Ureter (tissue), 1 donor: ENCODE measurements around the gene PLPP7. TPM values are rescaled to one million over a fixed set of nuclear protein-coding genes. Genes with fewer than 3 reads are reported as not detected.
"Not testable (repeated sequence)": the region's sequence is repeated elsewhere in the genome, so short reads cannot be mapped to it uniquely, and the experiment has no call there.

Source experiments
- DNase-seq: peaks from one replicate; pipeline ENCODE4 v3.0.0-alpha.2; 2020; ENCODE audit warnings: low spot score
- total RNA-seq: library from RNA; stranded (reverse); gene quantifications from one replicate; pipeline ENCODE4 v1.2.4, GENCODE V29; 2023
- donor health status: DM: yes; HTN: yes; CAD: no.

PLPP7 gene
- total RNA-seq, 1 donor from 2014 or later, result 3.9 TPM

DNA sequence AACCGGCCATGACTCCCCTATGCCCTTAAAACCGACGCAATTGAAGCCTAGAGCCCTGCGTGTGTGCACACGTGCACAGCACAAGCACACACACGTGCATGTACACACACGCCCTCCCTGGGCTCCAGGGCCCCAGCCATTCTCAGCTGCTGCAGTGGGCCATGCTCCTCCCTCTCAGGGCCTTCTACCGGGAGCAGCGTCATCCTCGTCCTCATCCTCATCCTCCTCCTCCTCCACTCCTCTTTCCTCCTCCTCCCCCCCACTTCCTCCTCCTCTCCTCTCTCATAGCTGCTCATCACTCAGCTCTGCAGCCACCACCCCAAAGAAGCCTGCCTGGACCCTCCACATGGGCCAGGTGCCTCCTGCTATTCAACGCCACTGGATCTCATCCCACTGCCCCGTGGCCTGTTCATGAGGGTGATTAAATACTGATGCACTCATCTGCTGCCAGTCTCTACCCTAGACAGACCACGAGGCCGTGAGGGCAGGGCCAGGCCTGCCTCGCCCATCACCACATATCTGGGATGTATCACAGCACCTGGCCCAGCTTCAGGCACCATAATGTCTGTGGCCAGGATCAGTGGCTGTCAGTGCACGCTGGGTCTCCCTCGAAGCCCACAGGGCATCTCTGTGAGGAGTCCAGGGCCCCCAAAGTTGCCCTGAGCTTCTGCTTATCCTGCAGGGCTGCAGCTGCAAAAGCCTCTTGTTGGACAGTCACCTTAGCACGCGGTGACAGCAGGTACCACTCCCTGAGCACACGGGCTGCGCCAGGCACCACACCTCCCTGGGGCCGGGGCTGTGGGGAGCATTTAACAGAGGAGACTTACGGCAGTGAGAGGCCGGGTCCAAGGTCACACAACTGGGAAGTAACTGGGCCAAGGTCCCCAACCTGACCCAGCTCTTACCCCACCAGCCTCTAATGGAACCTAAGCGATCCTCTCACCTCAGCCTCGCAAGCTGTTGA is 23.0 kb upstream of the PLPP7 start:
- DNase-seq, result no peak

DNA sequence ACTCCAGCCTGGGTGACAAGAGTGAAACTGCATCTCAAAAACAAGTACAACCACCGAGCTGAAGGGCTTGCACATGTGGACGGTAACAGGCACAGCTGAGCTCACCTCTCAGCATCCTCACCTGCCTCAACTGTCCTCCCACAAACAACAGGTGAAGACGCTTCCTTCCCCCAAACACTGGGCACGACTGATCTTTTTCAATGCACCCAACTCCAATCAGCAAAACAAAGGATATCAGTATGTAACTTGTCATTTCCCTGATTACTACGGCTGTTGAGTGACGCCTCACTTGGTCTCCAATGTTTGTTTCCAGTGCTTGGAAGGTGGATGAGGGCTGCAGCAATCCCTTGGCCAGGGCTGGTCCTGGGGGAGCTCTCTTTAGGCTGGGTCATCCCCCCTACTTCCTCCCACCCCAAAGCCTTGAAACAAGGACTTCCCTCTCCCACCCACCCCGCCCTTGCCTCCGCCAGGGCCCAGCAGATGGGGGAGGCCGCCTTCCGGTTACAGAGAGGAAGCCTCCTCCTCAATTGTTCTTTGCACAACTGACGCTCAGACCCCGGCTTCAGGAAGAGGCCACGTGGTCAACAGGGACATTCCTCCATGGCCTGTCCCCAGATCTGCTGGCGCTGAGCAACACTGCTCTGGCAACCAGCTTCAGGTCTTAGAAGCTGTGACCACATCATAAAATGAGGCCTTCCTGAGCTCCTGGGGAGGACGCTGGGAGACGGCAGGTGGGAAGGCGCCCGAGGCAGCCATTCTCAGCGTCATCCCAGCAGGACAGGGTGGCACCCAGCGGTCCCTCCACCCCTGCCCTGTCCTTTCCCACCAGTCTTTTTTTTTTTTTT is 19.1 kb upstream of the PLPP7 start:
- no peak for DNase-seq

DNA sequence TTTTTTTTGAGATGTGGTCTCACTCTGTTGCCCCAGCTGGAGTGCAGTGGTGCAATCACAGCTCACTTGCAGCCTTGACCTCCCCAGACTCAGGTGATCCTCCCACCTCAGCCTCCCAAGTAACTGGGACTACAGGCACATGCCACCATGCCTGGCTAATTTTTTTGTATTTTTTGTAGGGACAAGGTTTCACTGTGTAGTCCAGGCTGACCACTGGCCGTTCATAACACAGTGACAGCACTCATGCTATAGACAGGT is 18.6 kb upstream of the PLPP7 start:
- DNase-seq, result not testable (repeated sequence)

DNA sequence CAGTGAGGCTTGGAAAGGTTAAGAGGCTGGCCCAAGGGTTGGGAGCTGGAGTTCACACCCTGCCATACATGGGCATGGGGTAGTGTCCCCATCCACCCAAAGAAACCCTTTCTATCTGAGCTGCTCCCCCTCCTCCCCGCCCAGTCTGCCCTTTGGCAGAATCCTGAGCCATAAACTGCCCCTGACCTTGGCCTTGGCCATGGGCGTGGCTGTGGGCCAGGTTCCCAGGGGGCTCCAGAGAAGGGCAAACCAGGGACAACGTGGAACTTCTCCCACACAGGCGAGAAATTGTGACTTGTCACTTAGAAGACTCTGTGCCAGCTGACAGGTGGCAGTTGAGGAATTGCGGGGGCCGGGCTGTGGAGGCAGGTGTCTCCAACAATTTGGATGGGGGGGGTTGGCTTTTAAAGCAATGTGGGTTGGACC is 18.0 kb upstream of the PLPP7 start:
- DNase-seq, result no peak

DNA sequence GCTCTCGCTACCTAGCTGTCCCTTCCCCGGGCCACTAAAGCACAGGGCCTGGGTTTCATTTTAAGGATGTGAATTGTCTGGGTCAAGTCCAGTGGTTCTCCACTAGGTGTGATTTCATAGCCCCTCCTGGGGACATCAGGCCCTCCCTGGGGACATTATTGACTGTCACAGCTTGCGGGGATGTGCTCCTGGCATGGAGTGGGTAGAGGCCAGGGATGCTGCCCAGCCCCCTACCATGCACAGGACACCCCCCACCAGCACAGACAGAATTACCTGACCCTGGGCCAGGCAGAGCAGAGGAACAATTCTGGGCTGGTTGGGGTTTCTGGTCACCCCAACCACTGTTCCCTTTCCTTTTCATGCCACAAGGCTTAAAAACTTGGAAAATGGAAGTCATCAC is 17.3 kb upstream of the PLPP7 start:
- DNase-seq, result no peak

DNA sequence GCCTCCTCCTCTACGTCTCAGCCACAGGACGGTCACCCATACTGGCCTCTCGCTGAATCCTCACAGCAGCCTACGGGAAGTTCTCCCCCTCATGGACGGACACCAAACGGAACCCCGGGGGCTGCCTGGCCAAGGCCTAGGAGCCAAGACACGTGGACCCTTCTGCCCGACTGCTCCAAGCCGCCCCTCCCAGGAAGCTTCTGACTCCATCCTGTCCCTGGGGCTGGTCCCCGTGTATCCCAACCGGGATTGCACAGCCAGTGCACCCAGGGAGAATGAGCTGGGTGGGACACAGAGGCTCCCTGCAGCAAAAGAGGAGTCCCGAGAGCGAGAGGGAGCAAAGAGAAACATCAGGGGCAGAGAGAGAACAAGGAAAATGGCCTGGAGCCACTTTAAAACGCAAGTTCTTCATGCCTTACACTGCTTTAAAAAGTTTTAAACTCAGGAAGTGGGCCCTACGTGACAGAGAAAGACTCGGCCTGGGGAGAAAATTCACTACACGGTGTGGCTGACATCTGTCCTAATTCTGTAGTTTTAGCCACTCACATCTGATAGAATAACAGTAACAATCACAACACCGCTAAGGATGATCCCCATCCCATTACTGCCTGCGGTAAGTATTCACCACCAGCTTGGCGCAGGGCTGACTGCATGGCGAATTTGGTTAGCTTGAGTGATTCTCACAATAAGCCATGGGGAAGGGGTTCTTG is 16.2 kb upstream of the PLPP7 start:
- DNase-seq, result no peak

DNA sequence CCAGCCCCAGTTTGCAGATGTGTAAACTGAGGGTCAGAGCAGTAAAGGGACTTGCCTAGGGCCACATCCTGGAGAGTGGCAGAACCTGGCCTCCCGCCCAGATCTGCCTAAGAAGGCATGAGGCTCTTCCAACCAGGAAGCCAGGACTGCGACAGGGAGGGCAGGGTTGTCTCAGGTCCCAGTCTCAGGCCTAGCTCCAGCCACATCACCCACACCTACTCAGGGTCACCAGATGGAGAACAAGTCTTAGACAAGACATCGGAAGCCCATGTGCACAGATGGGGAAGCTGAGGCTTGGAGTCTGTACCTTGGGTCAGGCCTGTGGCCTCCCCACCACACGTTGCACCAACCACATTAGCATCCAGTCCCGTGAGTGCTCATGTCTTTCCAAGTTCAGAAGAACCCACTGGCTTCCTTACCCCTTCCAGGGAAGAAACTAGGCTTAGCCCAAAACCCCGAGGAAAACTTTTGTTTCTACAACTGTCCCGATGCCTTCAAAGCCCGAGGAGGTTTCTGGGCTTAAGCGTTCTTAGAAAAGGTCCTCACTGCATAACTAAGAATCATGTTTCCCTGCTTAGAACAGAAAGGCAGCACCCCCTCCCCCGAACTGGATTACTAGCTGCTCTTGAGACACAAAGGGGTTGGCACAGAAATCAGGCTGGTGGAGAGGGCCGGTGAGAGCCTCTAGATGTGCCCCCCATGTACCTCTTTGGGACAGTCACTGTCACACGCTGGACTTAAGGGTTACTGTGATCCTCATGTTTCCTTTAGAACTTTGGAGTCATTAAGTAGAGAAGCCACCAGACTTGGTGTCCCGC is 15.5 kb upstream of the PLPP7 start:
- no peak for DNase-seq

DNA sequence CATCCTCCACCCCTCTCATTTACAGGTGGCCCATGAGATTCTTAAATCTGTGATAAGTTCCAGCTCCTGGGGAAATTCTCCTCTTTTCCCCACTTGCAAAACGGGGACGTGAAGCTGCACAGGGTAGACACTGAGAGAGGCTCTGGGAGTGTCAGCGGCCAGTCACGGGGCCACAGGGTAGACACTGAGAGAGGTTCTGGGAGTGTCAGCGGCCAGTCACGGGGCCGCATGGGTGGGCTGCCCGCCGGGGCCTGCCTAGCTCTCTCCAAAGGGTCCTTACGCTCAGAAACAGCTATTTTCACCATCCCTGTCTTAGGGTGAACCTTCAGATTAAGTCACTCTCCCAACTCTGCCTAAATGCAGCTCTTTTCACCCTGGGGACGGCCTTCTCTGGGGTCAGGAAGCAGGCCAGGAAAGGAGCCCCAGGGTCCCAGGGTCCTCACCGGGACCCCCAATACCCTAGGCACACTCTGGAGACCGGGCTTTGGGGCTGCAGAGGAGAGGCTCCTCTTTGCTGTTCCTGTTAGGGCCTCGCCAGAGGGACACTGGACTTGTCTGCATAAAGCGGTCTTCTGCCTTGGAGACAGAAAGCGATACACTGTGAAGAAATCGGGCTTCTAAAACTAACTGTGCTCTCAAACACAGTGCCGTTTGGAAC is 14.7 kb upstream of the PLPP7 start:
- no peak for DNase-seq

DNA sequence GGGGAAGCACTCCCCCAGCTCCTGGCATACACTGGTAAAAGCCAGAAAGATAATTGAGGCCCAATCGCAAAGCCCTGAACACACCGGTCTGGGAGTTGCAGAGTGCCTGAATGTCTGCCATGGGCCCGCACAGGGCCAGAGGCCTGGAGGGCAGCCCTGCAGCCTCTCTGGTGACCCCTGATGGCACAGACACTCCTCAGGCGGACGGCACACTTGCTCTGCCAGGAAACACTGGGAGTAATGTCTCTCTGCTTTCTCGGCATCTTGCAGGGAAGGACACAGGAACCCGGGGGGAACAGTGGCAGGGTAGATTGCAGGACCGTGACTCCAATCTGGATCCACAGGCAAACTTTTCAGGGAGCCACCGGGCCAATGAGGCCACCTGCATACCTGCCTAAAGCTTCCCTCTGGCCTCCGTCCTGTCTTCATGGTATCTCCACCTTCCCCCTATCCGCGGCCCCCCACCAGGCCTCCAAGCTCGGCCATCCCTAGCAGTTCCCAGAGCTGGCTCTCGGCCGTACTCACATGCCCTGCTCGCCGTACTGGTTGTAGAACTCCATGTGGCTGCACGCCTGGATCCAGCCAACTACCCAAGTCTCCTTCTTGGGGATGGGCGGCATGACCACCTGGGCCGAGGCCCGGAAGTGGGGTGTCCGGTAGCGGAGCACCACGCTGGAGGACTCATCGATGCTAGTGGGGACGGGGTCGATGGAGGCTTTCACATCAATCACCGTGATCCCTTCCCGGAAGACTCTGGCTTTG is 14.0 kb upstream of the PLPP7 start:
- no peak for DNase-seq

DNA sequence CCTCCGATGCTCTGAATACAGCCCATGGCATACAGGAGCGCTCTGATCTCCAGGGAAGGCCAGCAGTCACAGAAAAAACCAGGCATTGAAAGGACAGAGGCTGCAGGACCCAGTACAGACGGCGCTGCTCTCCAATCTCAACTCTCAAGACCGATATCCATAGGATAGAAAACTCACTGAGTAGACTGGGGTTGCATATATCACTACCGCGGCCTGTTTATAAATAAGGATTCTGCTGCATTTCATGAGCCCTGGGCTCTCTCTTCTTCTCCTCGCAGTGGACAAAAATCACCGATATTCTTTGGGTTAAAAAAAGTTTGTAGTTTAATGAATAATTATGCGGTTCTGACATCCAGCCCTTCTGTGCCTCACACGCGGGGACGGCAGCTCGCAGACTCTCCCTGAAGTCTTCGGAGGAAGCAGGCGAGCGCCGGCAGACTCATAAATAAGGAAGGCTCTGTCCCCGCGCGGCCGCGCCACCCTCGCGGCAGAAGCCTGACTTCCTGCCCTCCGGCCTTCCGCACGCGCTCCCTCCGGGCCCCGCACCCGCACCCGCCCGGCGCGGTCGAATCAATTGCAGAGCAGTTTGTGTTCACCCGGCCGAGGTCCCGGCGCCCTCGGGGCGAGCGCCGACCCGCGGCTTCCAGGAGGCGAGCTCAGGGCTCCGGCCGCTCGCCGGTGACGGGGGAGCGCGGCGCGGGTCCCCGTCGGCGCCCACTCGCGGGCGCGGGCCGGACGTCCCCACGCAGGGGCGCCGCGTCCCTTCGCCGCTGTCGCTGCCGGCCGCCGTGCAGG is 13.2 kb upstream of the PLPP7 start, which contains the start of gene FAM78A:
FAM78A (minus strand) TSS at position 417 of the 795 bp plus-strand sequence; CDS start at position 86, 331 bp downstream.
- DNase-seq, result no peak

DNA sequence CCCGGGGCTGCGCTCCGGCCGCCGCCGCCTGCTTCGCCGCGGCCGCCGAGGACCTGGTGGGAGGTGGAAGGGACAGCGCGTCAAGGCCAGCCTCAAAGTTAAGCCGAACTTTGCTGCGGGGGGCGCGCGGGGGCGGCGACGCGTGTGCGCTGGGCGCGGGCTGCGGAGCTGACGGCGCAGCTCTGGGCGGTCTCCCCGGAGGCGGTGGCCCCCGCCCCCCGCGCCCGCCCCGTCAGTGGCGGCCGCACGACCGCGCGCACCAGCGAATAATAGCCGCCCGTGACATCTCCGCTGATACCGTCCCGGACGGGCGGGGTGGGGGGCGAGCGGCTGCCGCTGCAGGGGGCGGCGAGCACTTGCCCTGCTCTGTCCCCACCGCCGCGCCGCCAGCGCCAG is 12.6 kb upstream of the PLPP7 start:
- no peak for DNase-seq

DNA sequence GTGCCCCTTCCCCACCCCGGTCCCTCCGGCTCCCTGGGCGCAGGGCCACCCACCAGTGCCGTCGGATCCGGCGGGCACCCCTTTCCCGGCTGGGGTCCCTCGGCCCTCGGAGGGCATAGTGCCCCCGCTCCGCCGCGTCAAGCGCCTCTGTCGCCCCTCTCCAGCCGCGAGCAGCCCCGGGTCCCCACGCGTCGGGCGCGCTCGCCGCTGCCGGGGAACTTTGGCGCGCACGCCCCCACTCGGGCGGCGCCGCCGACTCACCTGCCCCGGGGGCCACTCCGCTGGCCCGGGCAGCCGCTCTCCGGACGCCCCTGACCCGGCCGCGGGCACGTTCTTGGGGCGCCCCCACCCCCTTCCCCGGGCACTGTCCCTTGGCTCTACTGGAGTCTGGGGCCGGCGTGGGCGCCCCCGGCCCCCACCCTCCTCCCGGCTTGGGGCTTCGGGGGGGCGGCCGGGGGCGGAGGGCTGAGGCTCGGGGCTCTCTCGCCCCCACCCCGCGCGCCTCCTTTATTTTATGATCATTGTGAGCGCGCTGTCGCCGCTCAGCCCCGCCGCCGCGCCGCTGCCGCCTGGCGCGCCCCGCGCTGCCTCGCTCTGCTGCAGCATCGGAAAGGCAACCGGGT is 12.1 kb upstream of the PLPP7 start:
- DNase-seq, result no peak

DNA sequence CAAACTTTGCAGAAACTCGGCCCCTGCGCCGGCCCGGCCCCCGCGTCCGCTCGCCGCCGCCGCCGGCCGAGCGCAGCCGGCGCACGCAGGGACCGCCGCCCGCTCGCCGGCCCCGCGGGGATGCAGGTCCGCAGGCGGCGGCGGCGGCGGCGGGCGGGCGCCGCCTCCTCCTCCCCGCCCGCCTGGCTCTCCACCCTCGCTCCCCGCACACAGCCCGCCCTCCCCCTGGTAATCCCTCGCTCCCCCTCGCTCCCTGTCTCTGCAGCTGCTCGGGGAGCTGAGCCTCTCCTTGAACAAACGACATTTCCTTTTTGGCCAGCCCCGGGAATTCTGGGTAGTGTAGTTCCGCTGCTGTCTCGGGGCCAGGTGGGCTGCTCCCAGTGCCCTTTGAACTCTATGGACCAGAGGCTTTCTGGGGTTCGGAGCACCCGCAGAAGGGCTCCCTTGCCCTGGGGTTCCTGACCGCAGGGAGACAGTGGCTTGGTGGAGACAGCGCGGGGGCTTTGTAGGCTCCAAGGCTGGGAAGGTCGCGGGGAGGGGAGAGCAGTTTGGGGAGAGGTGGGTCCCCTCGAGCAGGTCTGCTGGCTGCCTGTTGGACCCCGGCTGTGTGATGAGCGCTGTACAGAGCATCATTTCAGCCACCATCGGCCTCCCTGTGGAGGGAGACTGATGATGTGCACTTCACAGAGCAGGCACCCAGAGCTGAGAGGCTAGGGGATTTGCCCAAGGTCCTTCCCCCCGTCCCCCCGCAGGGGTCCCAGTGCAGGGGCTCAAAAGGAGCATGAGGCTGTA is 11.4 kb upstream of the PLPP7 start:
- peak; percentile 83 for DNase-seq

DNA sequence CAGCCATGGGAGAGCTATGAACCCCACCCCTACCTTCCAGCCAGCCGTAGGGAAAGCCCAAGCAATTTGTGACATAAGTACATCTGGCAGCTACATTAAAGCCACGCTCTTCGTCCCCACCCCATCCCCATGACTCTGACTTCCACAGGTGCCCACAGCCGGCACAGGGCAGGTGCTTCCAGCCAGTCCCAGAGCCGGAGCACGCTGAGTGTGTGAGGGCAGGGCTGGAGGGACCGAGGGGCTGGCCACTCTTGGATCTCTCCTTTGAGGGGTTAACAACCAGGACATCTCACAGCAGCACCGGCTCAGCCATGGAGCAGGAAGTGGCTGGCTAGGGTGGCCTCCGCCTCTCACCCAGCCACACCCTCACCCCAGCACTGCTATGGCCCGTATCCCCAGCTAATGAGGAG is 10.8 kb upstream of the PLPP7 start:
- no peak for DNase-seq

DNA sequence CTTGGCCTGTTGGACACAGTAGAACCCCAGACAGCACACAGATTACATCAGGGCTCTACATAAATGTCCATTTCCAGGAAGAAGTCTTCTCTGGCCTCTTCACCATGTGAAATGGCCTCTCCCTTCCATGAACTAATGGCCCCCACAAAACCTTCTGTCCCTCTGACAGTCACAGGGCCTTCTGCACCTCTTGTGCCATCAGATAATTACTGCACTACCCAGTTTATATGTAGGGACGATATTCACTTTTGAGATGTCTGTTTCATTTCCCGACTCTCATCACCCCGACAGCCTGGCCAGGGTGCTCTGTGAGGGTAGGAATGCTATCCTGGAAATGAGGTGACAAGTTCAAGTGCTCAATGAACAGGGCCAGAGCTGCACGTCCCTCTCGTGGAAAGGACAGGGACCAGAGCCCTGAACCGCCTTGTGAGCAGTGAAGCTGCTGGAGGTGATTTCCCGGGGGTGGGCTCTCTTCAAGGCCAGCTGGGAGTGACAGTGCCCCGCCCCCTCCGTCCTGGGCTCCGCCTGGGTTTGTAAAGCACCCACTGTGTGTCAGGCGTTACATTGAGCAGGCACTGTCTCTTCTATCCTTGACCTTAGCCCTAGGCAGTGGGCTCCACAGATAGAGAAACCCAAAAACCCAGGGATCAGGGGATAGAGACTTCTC is 10.2 kb upstream of the PLPP7 start:
- no peak for DNase-seq

DNA sequence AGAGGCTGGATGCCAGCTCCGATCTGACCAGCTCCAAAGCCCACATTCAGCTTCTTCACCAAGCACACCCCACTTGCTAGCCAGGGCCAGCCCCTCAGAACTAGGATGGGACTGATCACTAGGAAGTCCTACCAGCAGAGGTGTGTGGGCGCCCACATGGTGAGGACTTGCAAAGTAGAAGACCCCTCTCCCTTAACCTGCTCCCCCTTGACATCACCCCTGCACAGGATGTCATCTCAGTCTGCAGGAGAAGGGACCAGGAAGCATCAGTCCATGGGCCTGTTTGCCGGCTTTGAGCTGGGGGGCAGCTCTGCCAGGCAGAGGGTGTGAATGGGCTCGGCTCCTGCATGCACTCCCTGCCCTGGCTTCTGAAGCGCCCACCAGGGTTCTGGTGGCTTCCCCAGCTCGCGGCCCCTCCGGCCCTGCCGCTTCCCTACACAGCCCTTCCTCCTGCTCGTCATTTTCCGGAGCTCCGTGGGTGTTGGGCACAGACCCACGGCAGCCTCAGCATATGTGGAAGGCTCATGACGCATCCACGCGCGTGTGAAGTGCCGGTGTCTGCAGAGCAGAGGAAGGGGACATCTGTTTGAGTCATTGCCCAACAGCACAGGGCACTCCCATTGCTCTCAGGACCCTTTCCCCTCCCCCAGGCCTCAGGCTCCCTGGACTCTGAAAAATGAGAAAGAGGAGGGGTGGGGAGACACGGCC is 9.5 kb upstream of the PLPP7 start:
- DNase-seq, result no peak

DNA sequence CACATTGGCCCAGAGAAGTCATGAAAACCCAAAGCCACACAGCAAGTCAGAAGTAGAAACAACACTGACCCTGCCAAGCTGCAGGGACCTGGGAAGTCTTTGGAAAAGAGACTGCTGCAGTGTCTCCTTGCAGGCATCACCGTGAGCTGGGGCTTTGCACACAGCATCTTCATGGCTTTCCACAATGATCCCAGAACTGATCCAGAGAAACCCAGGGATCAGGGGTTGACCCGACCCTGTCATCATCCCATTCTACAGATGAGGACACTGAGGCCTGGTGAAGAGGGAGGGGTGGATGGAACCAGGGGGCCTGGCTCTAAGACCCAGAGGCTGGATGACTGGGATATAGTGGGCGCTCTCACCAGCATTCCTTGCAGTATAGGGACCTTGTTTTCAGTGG is 8.9 kb upstream of the PLPP7 start:
- DNase-seq, result no peak
